ENCODE measurements around the gene EMX2.

Gene EMX2

DNA sequence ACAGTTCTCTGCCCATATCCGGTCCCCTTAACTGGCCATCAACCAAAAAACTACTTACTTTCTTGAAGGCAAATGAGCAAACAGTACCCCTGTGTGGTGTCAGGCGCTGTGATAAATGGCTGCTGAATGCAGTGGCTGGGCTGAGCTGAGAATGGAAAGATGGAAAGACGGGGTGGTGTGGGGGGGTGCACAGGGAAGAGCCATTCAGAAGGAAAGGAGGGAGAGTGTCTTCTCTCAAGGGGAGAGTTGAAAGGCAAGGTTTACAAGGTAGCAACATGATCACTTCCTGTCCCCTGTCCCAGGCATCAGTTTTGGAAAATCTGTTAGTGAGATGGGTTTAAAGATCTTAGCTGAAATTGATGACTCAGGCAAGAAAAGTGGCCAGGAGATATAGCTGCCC, 22.5 kb downstream of the EMX2 start:
- TF ChIP-seq, protein P1, sequence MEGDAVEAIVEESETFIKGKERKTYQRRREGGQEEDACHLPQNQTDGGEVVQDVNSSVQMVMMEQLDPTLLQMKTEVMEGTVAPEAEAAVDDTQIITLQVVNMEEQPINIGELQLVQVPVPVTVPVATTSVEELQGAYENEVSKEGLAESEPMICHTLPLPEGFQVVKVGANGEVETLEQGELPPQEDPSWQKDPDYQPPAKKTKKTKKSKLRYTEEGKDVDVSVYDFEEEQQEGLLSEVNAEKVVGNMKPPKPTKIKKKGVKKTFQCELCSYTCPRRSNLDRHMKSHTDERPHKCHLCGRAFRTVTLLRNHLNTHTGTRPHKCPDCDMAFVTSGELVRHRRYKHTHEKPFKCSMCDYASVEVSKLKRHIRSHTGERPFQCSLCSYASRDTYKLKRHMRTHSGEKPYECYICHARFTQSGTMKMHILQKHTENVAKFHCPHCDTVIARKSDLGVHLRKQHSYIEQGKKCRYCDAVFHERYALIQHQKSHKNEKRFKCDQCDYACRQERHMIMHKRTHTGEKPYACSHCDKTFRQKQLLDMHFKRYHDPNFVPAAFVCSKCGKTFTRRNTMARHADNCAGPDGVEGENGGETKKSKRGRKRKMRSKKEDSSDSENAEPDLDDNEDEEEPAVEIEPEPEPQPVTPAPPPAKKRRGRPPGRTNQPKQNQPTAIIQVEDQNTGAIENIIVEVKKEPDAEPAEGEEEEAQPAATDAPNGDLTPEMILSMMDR (conservative IDR thresholded peaks at IDR 0.05), result no peak
- H3K27ac ChIP-seq, result no peak overlapping the region

DNA sequence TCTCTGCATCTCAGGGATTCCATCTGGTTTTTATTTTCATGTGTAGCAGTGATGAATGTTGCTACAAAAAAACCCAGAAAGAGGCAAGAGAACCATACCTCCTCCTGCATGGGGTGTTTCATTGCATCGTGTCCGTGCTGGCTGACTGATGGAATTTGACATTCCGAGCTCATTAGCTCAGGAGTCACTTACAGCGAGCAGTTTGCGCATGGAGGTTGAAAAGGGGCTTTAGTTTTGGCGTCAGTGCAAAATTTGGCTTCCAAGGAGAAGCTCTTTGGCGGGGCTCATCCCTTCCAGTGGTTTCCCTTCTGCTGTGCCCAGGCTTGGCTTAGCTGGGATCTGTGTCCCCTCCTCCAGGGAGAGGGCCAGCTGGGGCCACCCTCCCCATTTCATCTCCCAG, 25.8 kb downstream of the EMX2 start:
- TF ChIP-seq, protein P1 (conservative IDR thresholded peaks at IDR 0.05), result no peak
- H3K27ac ChIP-seq, result no peak overlapping the region

DNA sequence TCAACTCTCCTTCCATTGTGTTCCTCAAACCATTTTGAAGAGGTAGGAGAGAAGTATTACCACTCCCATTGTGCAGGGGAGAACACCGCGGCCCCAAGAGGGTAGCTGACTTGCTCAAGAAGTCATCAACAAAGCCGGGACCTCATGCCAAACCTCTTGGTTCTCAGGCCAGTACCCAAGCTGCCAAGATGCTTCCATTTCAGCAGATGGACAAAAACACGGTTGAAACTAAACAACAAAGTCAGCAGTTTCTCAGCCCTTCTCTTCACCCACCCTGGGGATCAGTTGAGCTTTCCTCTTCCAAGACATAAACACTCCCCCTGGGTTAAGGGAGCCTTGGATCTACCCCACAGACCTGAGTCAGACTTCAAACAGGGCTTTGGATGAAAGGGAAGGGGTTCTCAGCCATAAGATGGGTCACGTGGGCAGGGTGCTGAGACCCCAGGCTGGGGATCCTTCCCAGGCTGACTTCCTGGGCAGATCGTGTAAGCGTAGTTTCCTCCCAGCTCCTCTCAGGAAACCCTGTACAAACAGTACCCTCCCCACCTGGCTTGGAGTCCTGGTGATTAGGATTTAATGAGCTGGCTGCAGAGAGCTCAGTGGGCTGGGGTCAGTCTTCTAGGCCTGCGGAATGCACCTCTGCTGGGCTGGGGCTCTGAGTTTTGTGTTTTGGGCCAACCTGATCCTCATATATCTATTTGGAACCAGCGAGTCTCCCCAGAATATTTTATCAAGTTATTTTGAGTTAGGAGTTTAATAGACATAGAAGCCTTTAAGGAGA, 27.3 kb downstream of the EMX2 start:
- TF ChIP-seq, protein P1 (conservative IDR thresholded peaks at IDR 0.05), result no peak
- H3K27ac ChIP-seq, result no peak overlapping the region

DNA sequence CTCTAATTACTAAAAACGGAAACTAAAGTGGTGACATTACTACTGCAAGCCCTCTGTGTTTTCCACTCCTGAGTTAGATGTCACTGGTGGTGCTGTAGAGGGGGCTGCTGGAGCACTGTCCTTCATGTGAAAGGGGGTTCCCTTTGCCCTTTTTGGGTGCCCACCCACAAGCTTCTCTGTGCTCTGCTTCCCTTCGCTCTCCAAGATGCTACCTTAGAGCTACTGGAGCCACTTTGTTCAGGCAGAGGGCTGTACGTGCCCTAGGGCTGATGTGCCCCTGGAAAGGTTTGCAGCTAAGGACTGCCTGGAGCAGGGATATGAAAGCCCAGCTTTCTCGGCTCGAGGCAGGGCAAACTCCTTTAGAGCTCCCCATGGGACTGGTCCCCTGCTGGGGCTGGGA, 28.3 kb downstream of the EMX2 start:
- TF ChIP-seq, protein P1 (conservative IDR thresholded peaks at IDR 0.05), result no peak
- H3K27ac ChIP-seq, result no peak overlapping the region

DNA sequence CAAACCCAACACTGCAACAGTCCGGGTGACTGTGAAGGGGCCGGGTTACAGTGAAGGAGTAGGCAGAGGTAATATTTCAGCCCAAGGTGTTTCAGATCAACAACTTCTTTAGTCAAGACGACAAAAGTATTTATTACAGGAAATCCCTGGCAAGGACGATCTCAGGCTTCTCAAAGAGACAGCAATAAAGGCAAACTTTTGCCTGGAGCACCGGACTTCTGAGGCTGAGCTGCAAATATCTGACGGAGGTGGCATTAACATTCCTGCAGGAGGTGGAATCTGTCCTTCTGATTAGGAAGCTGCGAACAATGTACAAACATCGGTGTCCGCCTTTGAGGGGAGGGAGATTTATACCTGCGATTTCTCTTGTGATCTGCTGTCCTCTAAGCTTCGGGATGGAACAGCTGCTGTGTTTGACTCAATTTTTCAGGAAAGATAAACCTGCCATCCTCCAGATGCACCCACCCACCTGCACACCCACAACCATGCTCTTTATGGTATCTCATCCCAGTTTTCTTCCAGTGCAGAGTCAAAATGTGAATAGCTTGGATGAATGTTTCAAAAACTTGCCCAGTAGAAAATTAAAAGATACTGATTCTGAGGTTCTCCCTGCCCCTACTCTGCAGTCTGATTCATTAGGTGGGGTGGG, 32.1 kb downstream of the EMX2 start:
- TF ChIP-seq, protein P1 (conservative IDR thresholded peaks at IDR 0.05), result no peak
- no peak overlapping the region for H3K27ac ChIP-seq

DNA sequence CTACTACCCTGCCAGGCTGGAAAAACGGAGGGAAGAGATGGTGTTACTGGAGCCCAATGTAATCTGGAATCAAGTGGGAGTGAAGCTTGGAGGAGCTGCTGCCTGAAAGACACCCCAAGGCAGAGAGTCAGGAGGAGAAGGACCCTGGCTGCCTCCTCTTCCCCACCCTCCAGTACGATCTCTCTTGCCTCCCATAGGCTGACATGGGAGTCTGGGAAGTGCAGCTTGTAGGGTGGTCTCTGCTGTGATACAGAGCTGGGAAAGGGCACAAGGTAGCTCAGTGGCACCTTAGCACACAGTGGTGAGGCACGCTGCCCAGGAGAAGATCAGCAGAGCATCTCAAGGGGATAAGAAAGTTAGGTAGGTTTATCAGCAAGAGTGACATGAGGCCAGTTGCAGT, 35.9 kb downstream of the EMX2 start:
- H3K27ac ChIP-seq, result no peak overlapping the region
- TF ChIP-seq, protein P1 (conservative IDR thresholded peaks at IDR 0.05), result no peak

DNA sequence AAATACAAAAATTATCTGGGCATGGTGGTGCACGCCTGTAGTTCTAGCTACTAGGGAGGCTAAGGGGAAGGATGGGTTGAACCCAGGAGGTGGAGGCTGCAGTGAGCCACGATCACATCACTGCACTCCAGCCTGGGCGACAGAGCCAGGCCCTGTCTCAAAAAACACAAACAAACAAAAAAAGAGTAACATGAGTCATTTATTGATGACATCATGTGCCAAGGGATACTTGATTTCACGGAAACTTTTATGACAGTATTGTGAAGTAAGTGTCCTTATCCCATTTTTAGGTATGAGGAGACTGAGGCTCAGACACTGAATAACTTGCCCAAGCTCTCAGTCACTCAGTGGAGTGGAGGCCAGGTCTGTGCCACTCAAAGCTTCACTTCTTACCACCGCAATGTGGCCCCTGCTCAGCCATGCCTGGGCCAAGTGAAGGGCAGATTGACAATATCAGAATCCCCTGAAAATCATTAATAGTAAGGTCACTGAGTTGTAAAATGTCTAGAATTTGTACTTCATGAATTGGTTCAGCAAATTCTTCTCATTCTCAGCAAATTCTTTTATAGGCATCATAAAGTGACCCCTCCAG, 36.5 kb downstream of the EMX2 start:
- no peak overlapping the region for H3K27ac ChIP-seq
- TF ChIP-seq, protein P1 (conservative IDR thresholded peaks at IDR 0.05), result no peak

Data from VCaP (cell line).